Activated naive CD4-positive, alpha-beta T cell treated with anti-CD3 and anti-CD28 coated beads, Interleukin-2, amount 50 U/mL, for 16 hours (primary cell): ENCODE measurements around the gene CD226.
"Not testable (repeated sequence)": the region's sequence is repeated elsewhere in the genome, so short reads cannot be mapped to it uniquely, and the experiment has no call there.

Experiments used
- DNase-seq: peaks from one replicate; pipeline ENCODE4 v3.0.0-alpha.2; 2020

Gene CD226

DNA sequence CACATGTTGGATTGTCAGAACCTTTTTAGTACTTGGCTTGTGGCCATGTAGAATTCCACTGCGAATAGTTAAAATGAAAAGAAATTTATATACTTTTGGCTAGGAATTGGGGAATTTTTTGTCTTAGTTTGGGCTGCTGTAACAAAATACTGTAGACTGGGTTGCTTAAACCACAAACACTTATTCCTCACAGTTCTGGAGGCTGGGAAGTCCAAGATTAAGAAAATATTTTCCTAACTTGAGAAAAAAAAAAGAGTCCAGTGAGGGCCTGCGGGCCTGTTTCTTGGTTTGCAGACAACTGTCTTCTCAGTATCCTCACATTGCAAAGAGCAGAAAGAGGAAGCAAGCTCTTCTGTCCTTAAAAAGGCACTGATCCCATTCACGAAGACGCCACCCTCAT is 81.9 kb downstream of the CD226 start:
- no peak for DNase-seq

DNA sequence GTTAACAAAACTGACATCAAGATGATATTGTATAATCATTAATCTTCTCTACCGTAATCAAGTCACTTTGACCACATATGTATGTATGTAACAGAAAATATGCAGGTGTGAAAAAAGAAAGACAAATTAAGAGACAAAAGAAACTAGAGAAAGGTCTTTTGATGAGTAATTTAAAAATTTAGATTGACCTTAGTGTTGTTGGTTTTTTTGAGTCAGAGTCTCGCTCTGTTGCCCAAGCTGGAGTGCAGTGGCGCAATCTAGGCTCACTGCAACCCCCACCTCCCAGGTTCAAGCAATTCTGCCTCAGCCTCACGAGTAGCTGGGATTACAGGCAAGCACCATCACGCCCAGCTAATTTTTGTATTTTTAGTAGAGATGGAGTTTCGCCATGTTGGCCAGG is 82.9 kb downstream of the CD226 start:
- not testable (repeated sequence) for DNase-seq

DNA sequence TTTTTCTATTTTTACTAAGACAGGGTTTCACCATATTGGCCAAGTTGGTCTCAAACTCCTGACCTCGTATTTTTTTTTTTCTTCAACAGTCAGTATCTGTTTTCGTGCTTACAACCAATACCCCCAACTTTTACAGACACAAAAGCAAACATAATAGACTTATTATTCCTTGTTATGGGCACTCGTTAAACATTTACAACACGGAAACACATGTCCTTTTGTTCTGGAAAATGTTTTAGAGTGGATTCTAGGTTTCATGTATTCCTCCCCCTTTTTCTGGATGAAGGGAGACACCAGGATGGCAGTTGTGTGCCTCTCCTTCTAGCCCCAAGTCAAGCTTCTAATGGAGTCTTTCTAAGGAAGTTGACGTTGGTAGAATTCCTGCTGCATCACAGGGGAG is 88.8 kb downstream of the CD226 start:
- no peak for DNase-seq

- no peak for DNase-seq
Measured at GRCh38 chr18:69854455-69854854, 93.2 kb downstream of the CD226 start.

DNA sequence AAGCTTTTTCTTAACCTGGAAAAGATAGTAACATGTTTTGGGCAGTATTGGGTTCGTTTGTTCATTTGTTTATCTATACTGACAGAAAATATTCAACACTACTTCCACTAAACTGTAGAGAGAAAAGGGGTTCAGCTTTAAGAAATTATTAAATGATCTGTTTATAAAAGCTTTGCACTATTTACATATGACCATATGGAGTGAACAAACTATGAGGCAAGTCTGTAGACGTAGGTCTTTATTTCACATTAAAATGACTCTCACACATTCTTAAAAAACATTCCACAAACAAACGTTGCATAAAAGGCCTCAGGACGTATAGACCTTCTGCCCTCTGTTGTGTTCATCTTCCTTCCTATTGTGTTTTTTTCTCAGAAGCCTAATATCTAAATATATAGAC is 94.6 kb downstream of the CD226 start:
- DNase-seq = no peak

DNA sequence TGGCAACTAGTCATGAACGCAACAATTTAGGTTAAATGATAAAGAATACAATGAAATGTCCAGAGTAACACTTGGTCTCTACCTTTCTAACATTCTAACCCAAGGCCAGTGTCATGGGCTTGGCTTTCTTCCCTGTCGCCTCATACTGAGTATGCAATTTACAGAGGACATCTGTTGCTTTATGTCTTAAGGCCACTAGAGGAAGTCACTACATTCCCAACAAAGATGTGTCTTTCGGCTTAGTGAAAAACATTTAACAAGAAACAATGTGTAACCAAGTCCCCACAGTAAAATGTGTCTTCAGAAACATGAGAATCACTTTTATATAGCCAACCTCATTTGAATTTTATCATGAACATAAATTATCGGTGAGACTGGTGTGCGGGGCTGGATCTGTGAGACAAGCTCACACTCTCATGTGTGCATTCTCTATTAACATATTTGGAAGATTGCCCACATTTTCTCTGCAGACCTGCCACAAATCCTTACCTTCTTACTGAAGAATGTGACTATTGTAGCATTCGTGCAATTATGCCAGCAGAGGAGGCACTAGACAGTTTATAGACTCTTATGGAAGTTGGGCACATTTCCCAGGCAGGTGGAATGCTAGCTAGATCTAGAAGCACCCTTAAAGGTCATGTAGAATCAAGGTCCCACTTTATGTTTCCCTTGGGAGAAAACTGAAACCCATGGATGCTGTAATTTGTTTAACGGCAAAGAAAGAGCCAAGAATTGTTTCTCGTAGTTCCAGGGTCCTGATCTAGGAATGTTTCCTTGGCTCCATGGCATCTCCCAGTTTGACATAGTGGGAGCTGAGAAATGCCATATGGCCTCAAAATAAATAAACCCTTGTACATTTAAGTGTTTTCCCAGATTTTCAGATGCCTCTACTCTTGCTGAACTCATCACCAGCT is 101.8 kb downstream of the CD226 start:
- DNase-seq = no peak

GRCh38 chr18:69844656-69845055 is 103.0 kb downstream of the CD226 start:
- DNase-seq = no peak

DNA sequence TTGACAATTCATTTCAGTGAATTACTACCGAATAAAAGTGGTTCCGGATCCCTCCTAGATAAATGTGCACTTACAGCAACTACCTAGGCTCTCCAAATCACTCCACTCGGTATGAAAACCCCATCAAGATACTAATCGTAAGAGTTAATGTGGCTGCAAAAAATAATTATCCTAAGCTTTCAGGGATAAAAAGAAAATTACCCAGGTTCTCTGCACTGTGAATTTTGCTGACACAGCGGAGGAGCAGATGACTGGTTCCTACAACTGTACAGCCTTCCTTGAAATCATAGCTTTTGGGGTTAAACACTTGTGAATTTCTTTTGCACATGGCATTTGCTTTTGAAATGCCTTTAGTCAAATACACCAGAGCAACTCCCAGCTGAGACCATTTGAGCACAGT is 104.7 kb downstream of the CD226 start:
- no peak for DNase-seq

DNA sequence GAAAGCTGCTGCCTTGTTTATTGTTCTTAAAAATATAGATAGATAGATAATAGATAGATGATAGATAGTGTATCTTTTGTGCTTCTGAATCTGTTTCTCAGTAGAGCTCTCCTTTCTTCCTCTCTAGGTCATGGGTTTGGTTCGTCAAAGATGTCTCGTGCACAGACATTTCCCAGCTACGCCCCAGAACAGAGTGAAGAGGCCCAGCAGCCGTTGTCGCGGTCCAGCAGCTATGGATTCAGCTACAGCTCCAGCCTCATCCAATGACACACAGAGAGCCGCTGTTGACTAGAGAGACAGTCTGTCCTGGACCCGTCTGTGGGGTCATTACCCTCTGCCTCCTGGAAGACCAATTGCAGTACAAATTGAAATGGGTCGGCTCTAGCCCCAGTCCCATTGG is 106.6 kb downstream of the CD226 start:
- no peak for DNase-seq

DNA sequence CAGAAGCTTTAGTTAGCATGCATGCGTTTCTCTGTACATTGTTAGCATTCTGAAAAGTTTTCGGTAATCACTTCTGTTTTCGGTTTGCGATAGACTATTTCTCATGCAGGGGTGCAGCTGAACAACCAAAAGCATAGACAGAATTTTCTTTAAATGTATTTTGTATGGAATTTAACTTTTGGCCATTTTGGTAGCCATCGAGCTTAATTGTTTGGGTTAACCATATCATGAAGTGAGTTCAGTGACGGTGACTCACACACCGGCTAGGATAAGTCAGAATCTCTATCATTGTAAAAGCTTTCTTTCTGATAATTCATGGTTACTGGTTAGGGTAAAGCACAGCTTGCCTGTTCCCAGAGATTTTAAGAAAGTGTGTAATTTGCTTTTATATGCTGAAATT is 107.2 kb downstream of the CD226 start:
- no peak for DNase-seq

DNA sequence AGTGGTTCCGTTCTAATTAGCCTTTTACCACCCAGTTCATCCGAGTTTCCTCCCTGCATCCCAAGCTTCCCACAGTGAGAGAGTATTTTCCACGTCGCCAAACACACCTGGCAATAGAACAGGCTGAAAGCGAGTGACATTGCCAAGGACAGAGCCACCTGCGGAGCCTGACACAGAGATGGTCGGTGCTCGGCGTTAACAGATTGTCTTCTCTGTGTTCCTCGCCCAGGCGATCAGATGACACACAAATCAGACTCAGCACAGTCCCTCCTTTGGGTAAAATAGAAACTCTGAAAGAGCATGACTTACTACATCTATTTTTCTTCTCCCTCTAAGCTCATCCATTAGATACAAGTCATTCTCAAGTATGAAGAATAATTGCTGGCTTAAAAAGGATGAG is 107.7 kb downstream of the CD226 start:
- DNase-seq = no peak

DNA sequence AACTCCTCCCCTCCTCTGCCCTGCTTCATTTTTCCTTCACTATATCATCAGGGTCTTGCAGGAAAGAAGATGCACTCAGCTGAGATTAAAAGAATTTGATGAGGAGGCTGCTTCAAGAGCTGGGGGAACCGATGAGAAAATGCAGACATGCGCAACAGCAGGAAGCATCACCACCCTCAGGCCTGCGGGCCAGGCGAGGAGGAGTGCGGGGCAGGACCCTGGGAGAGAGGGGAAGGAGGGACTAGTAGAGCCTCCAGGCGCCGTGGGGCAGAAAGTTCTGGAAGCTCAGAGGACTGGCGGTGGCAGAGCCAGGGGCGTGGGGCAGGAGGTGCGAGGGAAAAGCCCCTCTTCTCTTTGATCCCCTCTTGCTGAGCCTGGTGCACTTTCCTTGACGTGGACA is 108.2 kb downstream of the CD226 start:
- DNase-seq = no peak

DNA sequence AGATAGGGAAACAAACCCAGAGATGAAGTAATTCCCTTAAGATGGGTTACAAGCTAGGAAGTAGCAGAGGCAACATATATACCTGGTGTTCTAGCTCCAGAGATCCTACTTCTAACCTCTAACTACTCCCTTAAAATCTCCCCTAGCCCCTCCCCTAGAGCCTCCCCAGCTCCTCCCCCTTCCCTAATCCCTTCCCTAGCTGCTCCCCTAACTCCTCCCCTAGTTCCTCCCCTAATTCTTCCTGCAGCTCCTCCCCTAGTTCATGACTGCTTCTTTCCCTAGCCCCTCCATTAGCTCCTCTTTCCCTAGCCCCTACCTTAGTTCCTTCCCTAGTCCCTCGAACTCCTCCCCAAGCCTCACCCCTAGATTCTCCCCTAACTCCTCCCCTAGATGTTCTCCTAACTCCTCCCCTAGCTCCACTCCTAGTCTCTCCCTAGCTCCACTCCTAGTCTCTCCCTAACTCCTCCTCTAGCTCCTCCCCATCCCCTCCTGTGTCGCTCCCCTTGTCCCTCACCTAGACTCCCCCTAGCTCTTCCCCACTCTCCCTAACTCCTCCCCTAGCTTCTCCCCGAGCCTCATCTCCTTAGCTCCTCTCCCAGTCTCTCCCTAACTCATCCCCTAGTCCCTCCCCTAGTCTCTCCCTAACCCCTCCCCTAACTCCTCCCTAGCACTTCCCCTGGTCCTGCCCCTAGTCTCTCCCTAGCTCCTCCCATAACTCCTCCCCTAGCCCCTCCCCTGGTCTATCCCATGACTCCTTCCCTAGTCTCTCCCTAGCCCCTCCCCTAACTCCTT is 108.9 kb downstream of the CD226 start:
- DNase-seq = no peak

GRCh38 chr18:69838003-69838402 is 109.7 kb downstream of the CD226 start:
- no peak for DNase-seq

DNA sequence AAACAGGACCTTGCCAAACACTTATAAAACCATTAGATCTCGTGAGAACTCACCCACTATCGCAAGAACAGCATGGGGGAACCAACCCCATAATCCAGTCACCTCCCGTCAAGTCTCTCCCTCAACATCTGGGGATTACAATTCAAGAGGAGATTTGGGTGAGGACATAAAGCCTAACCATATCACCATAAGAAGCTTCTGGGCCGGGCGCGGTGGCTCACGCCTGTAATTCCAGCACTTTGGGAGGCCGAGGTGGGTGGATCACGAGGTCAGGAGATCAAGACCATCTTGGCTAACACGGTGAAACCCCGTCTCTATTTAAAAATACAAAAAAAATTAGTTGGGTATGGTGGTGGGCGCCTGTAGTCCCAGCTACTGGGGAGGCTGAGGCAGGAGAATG is 112.7 kb downstream of the CD226 start:
- DNase-seq = not testable (repeated sequence)

DNA sequence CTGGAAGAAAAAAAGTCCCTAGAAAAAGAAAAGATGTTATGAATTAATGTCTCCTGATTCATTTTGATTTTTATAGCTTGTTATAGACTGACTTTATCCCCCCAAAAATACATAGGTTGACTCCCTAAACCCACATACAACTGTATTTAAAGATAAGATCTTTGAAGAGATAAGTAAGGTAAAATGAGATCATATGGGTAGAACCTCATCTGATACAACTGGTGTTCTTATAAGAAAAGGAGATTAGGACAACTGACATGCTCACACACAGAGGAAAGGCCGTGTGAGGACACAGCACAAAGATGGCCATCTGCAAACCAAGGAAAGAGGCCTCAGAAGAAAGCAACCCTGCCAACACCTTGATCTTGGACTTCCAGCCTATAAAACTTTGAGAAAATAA is 117.5 kb downstream of the CD226 start:
- DNase-seq = no peak

DNA sequence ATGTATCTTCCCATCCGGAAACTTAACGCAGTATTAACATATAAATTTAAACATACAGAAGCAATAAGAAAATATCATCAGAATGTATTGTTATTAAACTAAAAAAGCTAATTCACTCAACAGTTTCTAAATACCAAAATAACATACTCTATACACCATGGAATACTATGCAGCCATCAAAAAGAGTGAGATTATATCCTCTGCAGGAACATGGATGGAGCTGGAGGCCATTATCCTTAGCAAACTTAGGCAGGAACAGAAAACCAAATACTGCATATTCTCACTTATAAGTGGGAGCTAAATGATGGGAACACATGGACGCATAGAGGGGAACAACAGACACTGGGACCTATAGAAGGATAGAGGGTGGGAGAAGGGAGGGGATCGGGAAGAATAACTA is 127.1 kb downstream of the CD226 start:
- DNase-seq = no peak

DNA sequence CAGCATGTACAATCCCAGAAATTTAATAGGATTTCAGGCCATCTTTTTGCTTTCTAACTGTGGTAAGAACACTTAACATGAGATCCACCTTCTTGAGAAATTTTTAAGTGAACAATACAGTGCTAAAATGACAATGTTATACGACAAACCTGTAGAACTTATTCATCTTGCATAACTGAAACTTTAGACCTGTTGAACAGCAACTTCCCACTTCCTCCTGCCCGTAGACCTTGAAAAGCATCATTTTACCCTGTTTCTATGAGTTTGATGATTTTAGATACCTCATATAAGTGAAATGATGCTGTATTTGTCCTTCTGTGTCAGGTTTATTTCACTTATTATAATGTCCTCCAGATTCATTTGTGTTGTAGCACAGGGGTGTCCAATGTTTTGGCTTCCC is 128.2 kb downstream of the CD226 start:
- no peak for DNase-seq

DNA sequence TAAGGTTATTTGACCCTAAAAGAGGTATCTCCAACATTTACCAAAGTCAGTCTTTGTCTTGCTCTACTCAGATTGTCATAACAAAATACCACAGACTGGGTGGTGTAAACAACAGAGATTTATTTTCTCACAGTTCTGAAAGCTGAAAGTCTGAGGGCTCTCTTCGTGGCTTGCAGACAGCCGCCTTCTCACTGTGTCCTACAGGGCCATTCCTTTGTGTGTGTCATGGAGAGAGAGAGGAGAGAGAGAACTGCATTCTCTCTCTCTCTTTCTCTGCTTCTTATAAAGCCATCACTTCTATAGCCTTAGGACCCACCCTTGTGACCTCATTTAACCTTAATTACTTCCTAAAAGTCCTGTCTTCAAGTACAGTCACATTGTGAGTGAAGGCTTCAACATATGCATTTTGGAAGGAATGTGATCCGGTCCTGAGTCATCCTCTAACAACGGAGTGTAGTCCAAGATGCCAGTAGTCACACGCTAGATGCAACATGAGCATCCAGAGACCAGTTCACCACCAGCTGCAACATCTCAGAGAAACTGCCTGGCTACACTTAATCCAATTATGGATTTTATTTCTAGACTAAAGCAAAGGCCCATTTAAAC is 130.2 kb downstream of the CD226 start:
- DNase-seq = no peak

- no peak for DNase-seq
Measured at GRCh38 chr18:69814861-69815385, 132.8 kb downstream of the CD226 start.

GRCh38 chr18:69813559-69813958 is 134.1 kb downstream of the CD226 start:
- no peak for DNase-seq

- DNase-seq = no peak
Measured at GRCh38 chr18:69808399-69808798, 139.3 kb downstream of the CD226 start.

- no peak for DNase-seq
Measured at GRCh38 chr18:69804776-69805501, 142.7 kb downstream of the CD226 start.
